Lower lobe of right lung (tissue), 2 donors: ENCODE data around the gene STIMATE. TPM values are rescaled to one million over a fixed set of nuclear protein-coding genes. Genes with fewer than 3 reads are reported as not detected.
A peak's percentile ranks its signal among the peaks of the same experiment; 100 is the strongest.

ENCODE experiments used
- ATAC-seq, 2 donors: fragments of 200-7000 bp; cut with Tn5 transposase; one replicate each; pipeline ENCODE4 v1.9.1; 2020 to 2022; ENCODE audit warnings: mild to moderate bottlenecking in 2 of 2, moderate library complexity in 2 of 2
- DNase-seq: peaks from one replicate; pipeline ENCODE4 v3.0.0-alpha.2; 2020
- H3K27ac ChIP-seq: fragments of 200-600 bp; one replicate; pipeline ENCODE4 v1.8.0; 2022
- H3K27me3 ChIP-seq: fragments of 200-600 bp; one replicate; pipeline ENCODE4 v1.8.0; 2022; ENCODE audit warnings: low read depth
- H3K36me3 ChIP-seq: fragments of 200-600 bp; one replicate; pipeline ENCODE4 v1.8.0; 2022; ENCODE audit warnings: mild to moderate bottlenecking
- H3K4me1 ChIP-seq: fragments of 200-600 bp; one replicate; pipeline ENCODE4 v1.8.0; 2022
- H3K4me3 ChIP-seq: fragments of 200-600 bp; one replicate; pipeline ENCODE4 v1.8.0; 2022; ENCODE audit warnings: mild to moderate bottlenecking
- H3K9me3 ChIP-seq: fragments of 200-600 bp; one replicate; pipeline ENCODE4 v1.8.0; 2022
- CTCF ChIP-seq: fragments of 200-600 bp; IDR thresholded peaks from one replicate; pipeline ENCODE4 v1.8.0; 2022; ENCODE audit warnings: antibody characterized with exemption, mild to moderate bottlenecking
- intact Hi-C: fragments of 100-400 bp; cut with DNase I; formaldehyde crosslinking; loops from one replicate; pipeline ENCODE4 v1.11.0; 2022
- total RNA-seq: library from RNA; stranded (reverse); fragmentation: NEBNext Ultra II Directional; extraction: Animal tissue kit (Norgen Biotek cat#: 25700); gene quantifications from one replicate; pipeline ENCODE4 v1.2.1, GENCODE V29; 2021
- donor health status: DM: no; HTN: yes; CAD: no; lungs with severe emphysema.

STIMATE gene
- total RNA-seq, 1 donor from 2014 or later, result 42.4 TPM

GRCh38 chr3:52931328-52931727 lies 34.0 kb upstream of the STIMATE start:
- intact Hi-C loops, result no loop called here
- ATAC-seq, result no peak
- DNase-seq, result no peak
- Histone ChIP-seq H3K27me3 (no peaks in the 10 kb centered on the region), H3K27ac (no peak overlapping the region), H3K4me3 (no peak overlapping the region), H3K4me1 (no peaks in the 10 kb centered on the region), H3K9me3 (no peaks in the 10 kb centered on the region), H3K36me3 (peaks cover 19% of the 10 kb centered on the region)
- TF ChIP-seq CTCF, result no peak

- Histone ChIP-seq H3K27me3 (no peaks in the 10 kb centered on the region), H3K4me3 (no peak overlapping the region), H3K9me3 (no peaks in the 10 kb centered on the region), H3K36me3 (peaks cover 22% of the 10 kb centered on the region), H3K4me1 (peaks cover 4% of the 10 kb centered on the region), H3K27ac (no peak overlapping the region)
- DNase-seq (no peak), ATAC-seq (no peak)
- intact Hi-C loops, result no loop called here
- TF ChIP-seq CTCF, result no peak
Observed at GRCh38 chr3:52930748-52931147, 33.4 kb upstream of the STIMATE start.

GRCh38 chr3:52926554-52926953 lies 29.2 kb upstream of the STIMATE start:
- Histone ChIP-seq H3K4me3 (no peak overlapping the region), H3K4me1 (peaks cover 5% of the 10 kb centered on the region), H3K27ac (no peak overlapping the region), H3K9me3 (no peaks in the 10 kb centered on the region), H3K27me3 (no peaks in the 10 kb centered on the region), H3K36me3 (peaks cover 34% of the 10 kb centered on the region)
- intact Hi-C loops, result no loop called here
- no peak for ATAC-seq
- no peak for TF ChIP-seq CTCF
- DNase-seq, result no peak

GRCh38 chr3:52925405-52926313 lies 28.3 kb upstream of the STIMATE start:
- peak in 1 of 2 donors; percentile 46 for ATAC-seq
- DNase-seq, result no peak
- Histone ChIP-seq H3K36me3 (peaks cover 41% of the 10 kb centered on the region), H3K27ac (no peak overlapping the region), H3K4me3 (no peak overlapping the region), H3K27me3 (no peaks in the 10 kb centered on the region), H3K9me3 (no peaks in the 10 kb centered on the region), H3K4me1 (peaks cover 5% of the 10 kb centered on the region)
- no peak for TF ChIP-seq CTCF
- intact Hi-C loops, result no loop called here

GRCh38 chr3:52923963-52924362 lies 26.6 kb upstream of the STIMATE start:
- ATAC-seq (peak; percentile 30 to 47), DNase-seq (no peak)
- Histone ChIP-seq H3K36me3 (peaks cover 44% of the 10 kb centered on the region), H3K9me3 (no peaks in the 10 kb centered on the region), H3K4me3 (no peak overlapping the region), H3K4me1 (peaks cover 5% of the 10 kb centered on the region), H3K27me3 (no peaks in the 10 kb centered on the region), H3K27ac (no peak overlapping the region)
- intact Hi-C loops, result no loop called here
- TF ChIP-seq CTCF, result no peak
